Renal pelvis (tissue), 4 donors: ENCODE results near the gene WNT5A. TPM values are rescaled to one million over a fixed set of nuclear protein-coding genes. Genes with fewer than 3 reads are reported as not detected.

Experiments
- DNase-seq: peaks from one replicate; pipeline ENCODE4 v3.0.0-alpha.2; 2013
- polyA plus RNA-seq, 3 donors: library from polyadenylated mRNA; unstranded; fragments of 120-200 nt; gene quantifications; one replicate each; pipeline ENCODE4 v1.2.1, GENCODE V29; 2013; ENCODE audit not compliant: insufficient read length in 3 of 3

WNT5A gene
- polyA plus RNA-seq, 3 donors, result 32.1 to 40.8 (median 38.4) TPM

- DNase-seq, result peak; percentile 87
These were observed 2.0 kb downstream of the WNT5A start for GRCh38 chr3:55484801-55485791.

DNA sequence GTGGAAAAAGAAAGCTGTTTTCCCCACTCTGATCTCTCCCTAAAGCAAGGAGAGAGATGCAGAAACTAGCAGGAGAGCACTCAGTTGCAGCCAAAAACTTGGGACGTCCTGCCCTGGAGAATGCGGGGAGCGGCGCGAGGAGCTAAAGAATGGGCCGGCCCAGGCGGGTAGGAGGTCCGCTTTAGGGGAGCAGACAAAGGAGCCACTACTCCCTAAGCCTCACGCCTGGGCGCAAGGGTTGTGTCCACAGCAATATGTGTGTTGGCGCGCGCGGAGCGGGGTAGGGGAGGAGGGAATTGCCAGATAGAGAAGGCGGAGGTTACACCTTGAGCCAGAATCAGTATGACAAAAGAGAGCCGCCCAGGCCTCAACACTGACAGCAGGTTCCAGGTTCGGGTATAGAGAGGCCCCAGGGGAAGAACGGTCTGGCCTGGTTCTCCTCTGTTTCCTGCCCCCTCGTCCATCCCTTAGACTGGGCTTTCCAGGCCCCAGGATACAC lies 2.9 kb downstream of the WNT5A start:
- DNase-seq, result no peak

DNA sequence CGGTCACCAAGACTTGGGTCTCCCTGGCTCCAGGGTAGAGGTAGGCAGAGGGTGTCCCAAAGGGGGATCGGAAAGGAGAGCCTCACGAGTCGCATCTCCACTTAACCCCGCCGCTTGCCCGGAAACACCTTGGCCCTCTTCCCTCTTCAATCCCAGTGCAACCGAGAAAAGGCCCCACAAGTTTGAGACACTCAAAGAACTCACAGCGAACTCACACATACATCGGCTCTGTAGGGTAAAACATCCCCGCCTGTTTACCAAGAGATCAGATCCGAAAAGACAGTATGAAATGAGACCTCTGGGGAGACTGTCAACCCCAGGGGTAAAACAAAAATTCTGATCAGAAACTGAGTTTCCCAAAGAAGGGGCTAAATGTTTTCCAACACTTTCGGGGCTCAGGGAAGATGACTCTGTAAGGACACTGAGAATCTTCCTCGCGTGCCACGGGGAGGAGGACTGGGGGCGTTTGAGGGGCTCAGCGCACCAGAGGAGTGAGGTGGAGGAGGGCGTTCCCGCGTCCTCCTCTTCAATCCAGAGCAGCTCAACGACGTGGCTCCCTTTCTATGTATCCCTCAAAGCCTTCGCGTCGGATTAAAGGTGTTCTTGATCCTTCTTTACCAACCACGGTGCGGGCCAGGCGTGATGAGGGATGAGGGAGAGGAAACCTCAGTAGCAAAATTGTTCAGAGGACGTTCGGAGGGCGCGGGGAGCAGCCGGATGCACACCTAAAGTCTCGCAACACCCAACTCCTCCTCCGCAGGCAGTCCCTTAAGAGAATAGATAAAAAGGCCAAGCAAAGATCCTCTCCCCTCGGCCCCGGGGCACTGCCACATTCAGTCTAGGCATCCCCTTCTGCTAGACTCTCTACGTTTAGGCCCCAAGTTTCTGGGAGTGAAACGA lies 3.7 kb downstream of the WNT5A start:
- DNase-seq, result no peak

DNA sequence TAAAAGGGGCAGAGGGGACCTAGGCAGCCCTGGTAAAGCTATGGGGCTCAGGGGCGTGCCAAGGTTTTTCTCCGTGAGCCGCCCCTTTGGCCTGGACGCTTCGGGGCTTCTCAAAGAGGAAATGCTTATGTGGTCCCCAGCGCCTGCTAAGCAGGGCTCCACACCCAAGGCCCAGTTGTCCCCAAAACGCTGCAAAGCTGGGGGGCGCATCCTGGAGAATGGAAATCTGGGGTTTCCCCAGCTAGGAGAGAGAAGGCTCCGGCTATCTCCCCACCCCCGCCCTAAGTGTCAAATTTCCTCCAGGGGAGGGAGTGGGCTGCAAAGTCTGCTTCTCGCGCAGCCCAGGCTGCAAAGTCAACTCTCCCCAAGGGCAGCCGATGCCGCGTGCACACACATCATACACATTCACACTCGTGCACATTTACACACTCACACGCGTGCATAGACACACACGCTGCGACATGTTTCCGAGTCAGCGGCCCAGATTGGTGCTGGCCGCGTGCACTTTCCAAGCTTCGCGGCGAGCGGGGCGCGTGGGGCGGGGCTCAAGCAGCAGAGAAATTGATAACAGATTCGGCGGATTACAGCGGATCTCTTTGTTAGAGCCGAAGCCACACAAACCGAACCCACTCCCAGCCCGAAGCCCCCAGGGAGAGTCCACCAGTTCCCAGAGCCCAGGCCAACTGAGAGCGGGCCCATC lies 4.5 kb downstream of the WNT5A start:
- peak; percentile 47 for DNase-seq

DNA sequence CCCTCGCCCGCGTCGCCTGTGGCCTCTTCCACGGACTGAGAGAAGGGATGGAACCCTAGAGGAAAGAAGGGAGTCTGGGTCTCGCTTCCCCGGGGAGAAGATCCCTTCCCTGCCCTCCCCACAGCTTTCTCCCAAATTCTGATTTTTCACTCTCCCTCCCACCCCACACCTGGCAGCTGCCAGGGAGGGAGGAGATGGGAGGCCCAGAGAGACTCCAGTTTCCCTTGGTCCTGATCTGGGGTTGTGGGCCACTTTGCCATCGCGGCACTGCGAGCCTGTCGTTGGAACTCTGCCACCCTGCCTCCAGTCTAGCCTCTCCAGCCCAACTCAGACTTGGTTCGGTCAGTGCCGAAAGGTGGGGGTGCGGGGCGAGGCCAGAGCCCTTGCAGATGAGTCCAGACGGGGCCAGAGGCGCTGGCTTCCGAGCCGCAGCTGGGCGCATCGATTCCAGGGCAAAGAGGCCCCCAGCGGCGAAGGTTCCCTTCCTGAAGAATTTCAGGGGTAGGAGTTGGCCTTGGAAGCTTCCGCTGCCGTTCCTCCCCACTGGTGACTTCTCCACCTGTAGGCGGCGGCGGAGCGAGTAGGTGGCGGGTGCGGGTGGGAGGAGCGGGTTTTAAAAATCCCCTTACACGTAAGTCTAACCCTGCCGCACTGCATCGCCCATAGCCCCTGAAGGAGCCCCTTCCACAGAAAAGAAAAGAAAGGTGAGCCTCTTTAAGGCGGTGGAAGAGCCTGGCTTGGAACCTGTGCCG lies 5.2 kb downstream of the WNT5A start:
- no peak for DNase-seq

DNA sequence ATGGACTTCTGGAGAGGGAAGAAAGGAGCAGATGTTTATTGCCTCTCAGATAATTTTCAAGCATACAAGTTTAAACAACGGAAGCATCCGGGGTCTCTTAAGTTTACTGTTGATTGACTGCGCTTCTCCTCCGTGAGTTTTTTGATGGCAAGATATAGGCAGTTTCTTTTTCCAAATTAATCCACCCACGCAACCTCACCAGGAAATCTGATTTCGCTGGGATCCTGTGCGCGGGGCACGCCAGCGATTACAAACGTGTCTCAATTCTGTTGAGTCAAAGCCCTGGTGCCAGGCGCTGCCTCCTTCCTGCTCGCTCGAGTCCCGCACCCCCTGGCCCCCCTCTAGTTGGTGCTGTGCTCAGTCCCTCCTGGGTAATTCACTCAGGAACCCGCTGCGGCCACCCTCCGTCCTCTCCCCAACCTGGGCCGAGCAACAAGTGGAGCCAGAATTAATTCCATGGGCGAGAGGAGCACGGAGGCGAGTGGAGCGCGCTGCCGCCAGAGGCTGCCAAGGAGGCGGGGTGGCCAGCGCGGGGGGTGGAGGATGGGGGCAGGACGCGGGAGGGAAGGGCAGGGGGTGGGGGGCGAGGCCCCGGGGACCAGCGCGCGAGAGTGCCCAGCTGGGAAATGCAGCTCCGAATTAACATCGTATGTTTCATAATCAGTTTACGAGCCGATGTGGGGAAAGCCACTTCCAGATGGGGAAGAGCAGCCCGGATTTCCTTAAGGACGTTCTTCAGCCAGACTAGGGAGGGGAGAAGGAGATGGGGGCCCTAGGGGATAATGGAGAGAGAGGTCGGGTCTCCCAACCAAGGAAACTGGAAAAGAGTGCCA lies 6.0 kb downstream of the WNT5A start:
- DNase-seq, result no peak

DNA sequence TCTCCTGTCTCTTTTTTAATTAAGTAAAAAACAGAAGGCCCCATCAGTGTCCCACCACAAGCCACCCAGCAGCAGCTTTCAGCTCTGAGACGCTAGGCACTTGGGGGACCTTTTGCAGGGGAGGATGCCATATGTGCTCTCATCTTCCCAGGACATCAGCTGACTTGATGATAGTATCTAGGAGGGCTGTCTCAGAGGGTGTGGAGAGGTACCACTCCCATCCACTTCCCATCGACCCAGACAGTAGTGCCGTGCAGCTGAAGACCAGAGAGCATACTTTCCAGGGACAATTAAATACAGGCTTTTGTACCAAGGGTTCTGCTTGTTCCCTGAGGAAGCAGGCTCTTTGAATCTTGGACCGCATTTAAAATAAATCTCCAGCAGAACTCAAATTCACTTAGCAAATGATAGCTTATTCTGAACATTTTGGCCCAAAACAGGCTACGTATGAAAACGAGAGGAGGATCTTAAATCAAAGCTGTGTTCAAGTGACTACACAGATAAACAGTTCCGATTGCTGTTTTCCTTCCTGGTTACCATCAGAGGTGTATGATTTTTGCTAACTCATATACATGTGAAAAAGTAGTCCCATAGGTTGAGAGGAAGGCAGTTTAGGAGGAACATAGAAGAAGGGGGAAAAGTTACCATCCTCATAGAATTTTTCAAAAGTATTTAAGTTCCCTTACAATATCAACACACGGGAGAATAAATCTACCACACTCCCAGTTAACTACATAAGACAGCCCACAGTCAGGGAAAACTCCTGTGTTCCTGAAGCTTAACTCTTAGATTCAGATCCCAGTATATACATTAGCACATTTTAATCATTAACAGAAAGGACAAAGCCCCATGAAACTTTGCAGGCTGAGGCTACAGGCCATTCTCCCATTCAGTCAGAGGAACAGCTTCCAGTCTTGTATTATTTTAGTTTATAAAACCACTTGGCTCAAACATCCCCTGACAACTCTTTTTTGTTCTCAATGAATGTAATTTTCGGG lies 9.5 kb downstream of the WNT5A start:
- DNase-seq, result no peak

GRCh38 chr3:55476515-55476914 lies 10.6 kb downstream of the WNT5A start:
- no peak for DNase-seq

DNA sequence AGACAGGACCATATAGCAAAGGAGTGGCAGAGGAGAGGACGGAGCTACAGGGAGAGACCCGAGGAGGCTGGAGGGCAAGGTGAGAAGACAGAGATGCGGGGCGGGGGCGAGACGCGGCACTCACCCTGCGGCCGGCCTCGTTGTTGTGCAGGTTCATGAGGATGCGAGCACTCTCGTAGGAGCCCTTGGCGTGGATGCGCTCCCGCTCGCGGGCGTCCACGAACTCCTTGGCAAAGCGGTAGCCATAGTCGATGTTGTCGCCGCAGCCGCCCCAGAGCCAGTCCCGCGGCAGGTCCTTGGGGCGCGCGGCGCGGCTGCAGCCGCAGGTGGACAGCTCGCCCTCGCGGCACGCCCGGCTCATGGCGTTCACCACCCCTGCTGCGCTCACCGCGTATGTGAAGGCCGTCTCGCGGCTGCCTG lies 12.9 kb downstream of the WNT5A start:
- DNase-seq, result no peak

GRCh38 chr3:55473788-55474187 lies 13.3 kb downstream of the WNT5A start:
- DNase-seq, result no peak

- DNase-seq, result no peak
These were observed 15.4 kb downstream of the WNT5A start for GRCh38 chr3:55471522-55472280.

DNA sequence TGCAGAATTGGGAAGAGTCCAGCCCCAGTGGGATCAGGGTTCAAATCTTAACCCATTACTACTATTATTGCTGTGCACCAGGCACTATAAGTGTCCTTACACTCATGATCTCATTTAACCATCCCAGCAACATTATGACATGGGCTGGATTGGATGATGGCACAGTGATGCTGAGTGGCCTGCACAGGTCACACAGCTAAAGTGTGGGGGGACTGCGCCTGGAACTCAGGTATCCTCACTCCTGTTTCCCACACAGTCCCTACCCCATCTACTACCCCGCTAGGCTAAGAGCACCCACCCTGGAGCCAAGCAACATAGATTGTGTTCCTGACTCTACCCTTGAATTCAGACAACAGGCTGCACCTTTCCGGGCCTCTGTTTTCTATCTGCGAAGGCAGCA lies 16.0 kb downstream of the WNT5A start:
- DNase-seq, result no peak

GRCh38 chr3:55469957-55470526 lies 17.1 kb downstream of the WNT5A start:
- DNase-seq, result no peak

DNA sequence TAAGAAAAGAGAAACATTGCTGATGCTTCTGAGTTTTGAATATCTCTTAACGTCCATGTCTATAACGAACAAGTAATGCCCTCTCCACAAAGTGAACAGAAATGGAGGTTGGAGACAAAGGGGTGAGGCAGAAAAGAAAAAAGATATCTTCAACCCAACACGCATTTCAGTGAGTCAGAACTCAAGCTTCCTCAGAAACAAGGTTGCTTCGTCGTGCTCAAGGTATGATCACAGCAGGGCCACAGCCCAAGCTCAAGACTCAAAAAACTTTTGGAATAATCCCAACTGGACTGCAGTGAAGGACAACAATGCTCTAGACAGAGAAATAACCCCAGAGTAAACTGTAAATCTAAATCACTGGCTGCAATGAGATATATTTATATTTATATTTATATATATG lies 18.9 kb downstream of the WNT5A start:
- no peak for DNase-seq

GRCh38 chr3:55467099-55467498 lies 20.0 kb downstream of the WNT5A start:
- no peak for DNase-seq

- no peak for DNase-seq
These were observed 20.6 kb downstream of the WNT5A start for GRCh38 chr3:55466526-55466925.

- no peak for DNase-seq
These were observed 25.2 kb downstream of the WNT5A start for GRCh38 chr3:55461896-55462295.

DNA sequence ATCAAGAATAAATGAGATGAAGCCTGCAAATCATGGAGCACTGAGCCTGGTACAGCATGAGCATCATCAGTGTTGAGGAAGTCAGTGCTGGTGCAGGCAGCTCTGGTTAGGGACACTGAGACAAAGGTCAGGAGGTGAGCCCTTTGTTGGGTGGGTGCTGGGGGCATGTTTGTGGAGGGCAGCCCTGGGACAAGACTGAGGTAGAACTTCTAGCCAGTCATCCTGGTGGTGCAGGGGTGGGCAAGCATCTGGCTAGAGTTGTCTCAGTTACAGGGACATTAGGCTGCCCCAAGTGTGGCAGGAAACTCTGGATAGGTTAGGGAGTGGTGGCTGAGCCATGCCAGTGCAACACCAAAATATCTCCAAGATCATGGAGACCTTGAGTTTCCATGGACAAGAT lies 27.3 kb downstream of the WNT5A start:
- no peak for DNase-seq
